Prostate gland (tissue), 2 donors: Measurements from ENCODE around the gene CCSER1. TPM values are rescaled to one million over a fixed set of nuclear protein-coding genes. Genes with fewer than 3 reads are reported as not detected.

Experiments
- DNase-seq: peaks from one replicate; pipeline ENCODE4 v3.0.0-alpha.2; 2019; ENCODE audit warnings: low spot score
- H3K27ac ChIP-seq, 2 donors: fragments of 200-600 bp; sonication (generic); 2 replicates each; pipeline ENCODE4 v1.5.1; 2017 to 2019
- H3K27me3 ChIP-seq: fragments of 200-600 bp; sonication (generic); replicated peaks from 2 replicates; pipeline ENCODE4 v1.5.1; 2019; ENCODE audit not compliant: insufficient read depth
- H3K36me3 ChIP-seq, 2 donors: fragments of 200-600 bp; sonication (generic); 1 replicate in 1 of 2; 2 replicates in 1 of 2; pipeline versions ENCODE4 v1.5.1 to v1.8.1; 2017 to 2019
- H3K4me1 ChIP-seq: fragments of 200-600 bp; sonication (generic); replicated peaks from 2 replicates; pipeline ENCODE4 v1.5.1; 2019
- H3K4me3 ChIP-seq, 2 donors: fragments of 200-600 bp; sonication (generic); 2 replicates each; pipeline ENCODE4 v1.5.1; 2017 to 2019
- H3K9me3 ChIP-seq: fragments of 200-600 bp; sonication (generic); 2 replicates; pipeline ENCODE4 v1.5.1; 2017
- CTCF ChIP-seq, 4 experiments: fragments of 200-600 bp in 2 of 4; fragments of 450-650 bp in 2 of 4; sonication (generic) in 2 of 4; IDR thresholded peaks; 1 replicate in 3 of 4; 2 replicates in 1 of 4; pipeline ENCODE4 v1.5.1; 2016 to 2019; ENCODE audit warnings: antibody characterized with exemption in 4 of 4, mild to moderate bottlenecking in 2 of 4, moderate library complexity in 2 of 4
- POLR2A ChIP-seq: fragments of 450-650 bp; IDR thresholded peaks from one replicate; pipeline ENCODE4 v1.6.1; 2016; ENCODE audit warnings: antibody characterized with exemption, mild to moderate bottlenecking
- POLR2AphosphoS5 ChIP-seq: sonication (generic); formaldehyde crosslinking; IDR thresholded peaks from one replicate; pipeline ENCODE4 v1.6.1; 2017; ENCODE audit warnings: antibody characterized with exemption
- whole genome bisulfite sequencing: methylation state at CpG from one replicate; pipeline ENCODE4 v1.1.5; 2018; 5-methylcytosine and 5-hydroxymethylcytosine counted together
- intact Hi-C: fragments of 100-400 bp; cut with DNase I; formaldehyde crosslinking; loops from one replicate; pipeline ENCODE4 v1.14.2; 2022
- total RNA-seq, 2 donors: library from RNA; depleted of rRNA; stranded (reverse); fragments of >200 nt; gene quantifications; one replicate each; pipeline ENCODE4 v1.1.0, GENCODE V29; 2016

The CCSER1 gene
- total RNA-seq, 2 donors from 2014 or later, result 11.9 to 32.2 TPM

- Histone ChIP-seq H3K36me3 (no peaks in the 10 kb centered on the region), H3K4me1 (no peaks in the 10 kb centered on the region), H3K9me3 (no peaks in the 10 kb centered on the region), H3K4me3 (no peak overlapping the region), H3K27me3 (no peaks in the 10 kb centered on the region), H3K27ac (no peak overlapping the region)
- no peak for TF ChIP-seq POLR2AphosphoS5
- no peak for TF ChIP-seq CTCF (IDR thresholded peaks at IDR 0.05)
- no peak for TF ChIP-seq POLR2A
- WGBS, result 76% methylated on average over 8 of the region's 8 CpGs
- intact Hi-C loops, result no loop called here
- DNase-seq, result no peak
Measured at GRCh38 chr4:91471280-91471679, 1344.1 kb downstream of the CCSER1 start.

- TF ChIP-seq CTCF (IDR thresholded peaks at IDR 0.05), result no peak
- TF ChIP-seq POLR2A, result no peak
- TF ChIP-seq POLR2AphosphoS5, result no peak
- intact Hi-C loops, result no loop called here
- Histone ChIP-seq H3K4me1 (no peaks in the 10 kb centered on the region), H3K36me3 (no peaks in the 10 kb centered on the region), H3K9me3 (no peaks in the 10 kb centered on the region), H3K27ac (no peak overlapping the region), H3K4me3 (no peak overlapping the region), H3K27me3 (no peaks in the 10 kb centered on the region)
- no peak for DNase-seq
- WGBS, result 21% methylated on average over 4 of the region's 4 CpGs
Measured at GRCh38 chr4:91472046-91472445, 1344.9 kb downstream of the CCSER1 start.

- Histone ChIP-seq H3K27me3 (no peaks in the 10 kb centered on the region), H3K36me3 (no peaks in the 10 kb centered on the region), H3K4me1 (no peaks in the 10 kb centered on the region), H3K4me3 (no peak overlapping the region), H3K27ac (no peak overlapping the region), H3K9me3 (no peaks in the 10 kb centered on the region)
- intact Hi-C loops, result no loop called here
- 81% methylated on average over 1 of the region's 1 CpG for WGBS
- TF ChIP-seq POLR2A (no peak), CTCF (IDR thresholded peaks at IDR 0.05) (no peak), POLR2AphosphoS5 (no peak)
- no peak for DNase-seq
Measured at GRCh38 chr4:91485415-91485814, 1358.2 kb downstream of the CCSER1 start.

- intact Hi-C loops, result no loop called here
- no peak overlapping the region for H3K4me3 ChIP-seq
- no peaks in the 10 kb centered on the region for H3K27me3 ChIP-seq
- TF ChIP-seq POLR2A, result no peak
- no peak for DNase-seq
- no peaks in the 10 kb centered on the region for H3K9me3 ChIP-seq
- H3K36me3 ChIP-seq, result no peaks in the 10 kb centered on the region
- H3K4me1 ChIP-seq, result no peaks in the 10 kb centered on the region
- WGBS, result 98% methylated on average over 2 of the region's 2 CpGs
- H3K27ac ChIP-seq, result no peak overlapping the region
Measured at GRCh38 chr4:91488946-91489345, 1361.8 kb downstream of the CCSER1 start.

- TF ChIP-seq POLR2A (no peak), CTCF (IDR thresholded peaks at IDR 0.05) (no peak), POLR2AphosphoS5 (no peak)
- Histone ChIP-seq H3K4me3 (no peak overlapping the region), H3K36me3 (no peaks in the 10 kb centered on the region), H3K4me1 (no peaks in the 10 kb centered on the region), H3K27me3 (no peaks in the 10 kb centered on the region), H3K9me3 (no peaks in the 10 kb centered on the region), H3K27ac (no peak overlapping the region)
- 87% methylated on average over 4 of the region's 4 CpGs for WGBS
- DNase-seq, result no peak
- intact Hi-C loops, result no loop called here
Measured at GRCh38 chr4:91497892-91498291, 1370.7 kb downstream of the CCSER1 start.
